HepG2 (cell line): Measurements from ENCODE around the gene TMEM87B. TPM values are rescaled to one million over a fixed set of nuclear protein-coding genes. Genes with fewer than 3 reads are reported as not detected.

Experiments
- AHDC1 ChIP-seq: sonication (generic); formaldehyde crosslinking; IDR thresholded peaks from 2 replicates; pipeline ENCODE4 v1.5.1; 2020; ENCODE audit warnings: mild to moderate bottlenecking, missing genetic modification reagents, borderline replicate concordance
- POLR2G ChIP-seq: fragments of 200-400 bp; formaldehyde crosslinking; IDR thresholded peaks from 2 replicates; pipeline ENCODE4 v1.6.1; 2018; ENCODE audit warnings: mild to moderate bottlenecking, low read depth, low read length, moderate library complexity
- RBM39 ChIP-seq: fragments of 200-400 bp; formaldehyde crosslinking; IDR thresholded peaks from one replicate; pipeline ENCODE4 v1.6.1; 2018; ENCODE audit warnings: antibody characterized with exemption, mild to moderate bottlenecking, low read depth, low read length; ENCODE audit not compliant: poor library complexity, severe bottlenecking
- REPIN1 ChIP-seq: sonication (generic); formaldehyde crosslinking; IDR thresholded peaks from 2 replicates; pipeline ENCODE4 v1.8.0; 2022; ENCODE audit warnings: missing genetic modification reagents, low read depth, mild to moderate bottlenecking, borderline replicate concordance
- SAP130 ChIP-seq: IDR thresholded peaks from 2 replicates; pipeline ENCODE4 v1.6.1; 2016; ENCODE audit warnings: low read depth
- SKIL ChIP-seq: sonication (generic); formaldehyde crosslinking; IDR thresholded peaks from 2 replicates; pipeline ENCODE4 v1.8.0; 2022; ENCODE audit warnings: missing genetic modification reagents, mild to moderate bottlenecking, moderate library complexity, borderline replicate concordance
- WIZ ChIP-seq: sonication (generic); formaldehyde crosslinking; IDR thresholded peaks from 2 replicates; pipeline ENCODE4 v1.5.1; 2020; ENCODE audit warnings: mild to moderate bottlenecking, missing genetic modification reagents
- ZNF225 ChIP-seq: sonication (generic); formaldehyde crosslinking; IDR thresholded peaks from 2 replicates; pipeline ENCODE4 v1.4.0; 2020; ENCODE audit warnings: mild to moderate bottlenecking, missing genetic modification reagents
- ZNF253 ChIP-seq: sonication (generic); formaldehyde crosslinking; IDR thresholded peaks from 2 replicates; pipeline ENCODE4 v1.8.0; 2022; ENCODE audit warnings: mild to moderate bottlenecking, missing genetic modification reagents, borderline replicate concordance
- ZNF510 ChIP-seq: sonication (generic); formaldehyde crosslinking; IDR thresholded peaks from 2 replicates; pipeline ENCODE4 v1.4.0; 2020; ENCODE audit warnings: low read depth, mild to moderate bottlenecking, missing genetic modification reagents
- polyA plus RNA-seq, 8 experiments: library from polyadenylated mRNA; depleted of rRNA in 3 of 8; stranded (reverse) in 7 of 8; unstranded in 1 of 8; fragments of >200 nt; fragmentation: Illumina TruSeq in 4 of 8; extraction: Trizol in 4 of 8; gene quantifications; 2 replicates each; pipeline versions ENCODE4 v1.2.1 to v1.2.3, GENCODE V29; 2011 to 2016; ENCODE audit warnings: low read depth in 4 of 8, missing spikeins in 1 of 8, mixed read lengths in 1 of 8; ENCODE audit not compliant: insufficient read depth in 1 of 8
- total RNA-seq, 5 experiments: library from RNA; depleted of rRNA; stranded (reverse); fragments of >200 nt; fragmentation: Illumina TruSeq; extraction: Trizol; gene quantifications; 2 replicates each; pipeline ENCODE4 v1.2.3, GENCODE V29; 2016; ENCODE audit warnings: low read depth in 1 of 5

TMEM87B gene
- total and polyA plus RNA-seq, 2 of the 13 experiments (the other 11 are each of a cell fraction or from before 2014, with no cell fraction given), result 15.1 to 16.2 TPM

GRCh38 chr2:112144966-112145365, 89.9 kb downstream of the TMEM87B start (continued):
- no peak for TF ChIP-seq AHDC1 (CRISPR knock-in tag)
- TF ChIP-seq ZNF253 (CRISPR knock-in tag), result no peak
- TF ChIP-seq REPIN1, result no peak
- no peak for TF ChIP-seq ZNF225 (CRISPR knock-in tag)
- no peak for TF ChIP-seq SKIL (CRISPR knock-in tag)
- TF ChIP-seq WIZ, result no peak
- no peak for TF ChIP-seq RBM39
- no peak for TF ChIP-seq SAP130 (CRISPR knock-in tag)
- no peak for TF ChIP-seq ZNF510 (CRISPR knock-in tag)
- no peak for TF ChIP-seq POLR2G
